Stomach (tissue), 9 donors: Measurements from ENCODE around the gene SPIRE2. TPM values are rescaled to one million over a fixed set of nuclear protein-coding genes. Genes with fewer than 3 reads are reported as not detected.

Experiments
- DNase-seq, 2 donors: peaks; one replicate each; pipeline versions ENCODE4 v3.0.0 to v3.0.0-alpha.2; 2013 to 2019
- H3K27ac ChIP-seq, 5 donors: fragments of 200-600 bp in 4 of 5; sonication (generic) in 4 of 5; one replicate each; pipeline ENCODE4 v1.5.1; 2013 to 2019; ENCODE audit warnings: mild to moderate bottlenecking in 1 of 5, moderate library complexity in 1 of 5
- H3K27me3 ChIP-seq, 3 donors: fragments of 200-600 bp; sonication (generic); one replicate each; pipeline ENCODE4 v1.5.1; 2017 to 2019; ENCODE audit warnings: mixed run types in 1 of 3
- H3K36me3 ChIP-seq, 4 donors: fragments of 200-600 bp; sonication (generic); 1 replicate in 3 of 4; 2 replicates in 1 of 4; pipeline ENCODE4 v1.5.1; 2016 to 2019
- H3K4me1 ChIP-seq, 4 donors: fragments of 200-600 bp; sonication (generic); one replicate each; pipeline ENCODE4 v1.5.1; 2016 to 2019
- H3K4me3 ChIP-seq, 4 donors: fragments of 200-600 bp; sonication (generic) in 3 of 4; one replicate each; pipeline ENCODE4 v1.5.1; 2016 to 2019; ENCODE audit warnings: mild to moderate bottlenecking in 1 of 4
- H3K9me3 ChIP-seq, 4 donors: fragments of 200-600 bp; sonication (generic); one replicate each; pipeline ENCODE4 v1.5.1; 2016 to 2019
- EP300 ChIP-seq: sonication (generic); formaldehyde crosslinking; IDR thresholded peaks from one replicate; pipeline ENCODE4 v1.6.1; 2017; ENCODE audit warnings: antibody characterized with exemption
- POLR2A ChIP-seq, 4 donors: fragments of 450-650 bp; IDR thresholded peaks; one replicate each; pipeline ENCODE4 v1.6.1; 2016; ENCODE audit warnings: antibody characterized with exemption in 4 of 4, control low read depth in 2 of 4, mild to moderate bottlenecking in 1 of 4, moderate library complexity in 1 of 4
- POLR2AphosphoS5 ChIP-seq, 3 donors: sonication (generic); formaldehyde crosslinking; IDR thresholded peaks; one replicate each; pipeline ENCODE4 v1.6.1; 2016; ENCODE audit warnings: antibody characterized with exemption in 3 of 3
- WGBS, 5 donors: extraction: QIAGEN DNeasy Blood & Tissue Kit in 3 of 5; methylation state at CpG; one replicate each; pipeline versions ENCODE4 v1.1.5 to v1.1.7; 2013 to 2018; 5-methylcytosine and 5-hydroxymethylcytosine counted together
- intact Hi-C: fragments of 100-400 bp; cut with DNase I; formaldehyde crosslinking; loops from one replicate; pipeline ENCODE4 v1.15.1; 2023; ENCODE audit warnings: low total_unique reads
- polyA plus RNA-seq, 3 donors: library from polyadenylated mRNA; stranded (reverse); fragments of 200-250 nt; gene quantifications; one replicate each; pipeline ENCODE4 v1.2.3, GENCODE V29; 2013
- total RNA-seq, 5 donors: library from RNA; depleted of rRNA; stranded (reverse); fragments of >200 nt; gene quantifications; one replicate each; pipeline versions ENCODE4 v1.1.0 to v1.2.3, GENCODE V29; 2014 to 2016
- TF ChIP-seq, protein P1 (sequence below), 7 experiments: fragments of 450-650 bp in 4 of 7; fragments of 200-600 bp in 3 of 7; sonication (generic) in 3 of 7; IDR thresholded peaks; one replicate each; pipeline ENCODE4 v1.5.1; 2016 to 2019; ENCODE audit warnings: antibody characterized with exemption in 7 of 7, control low read depth in 2 of 7, mild to moderate bottlenecking in 1 of 7
- donor health status: healthy with polysubstance abuse.
- donor health status: Bipolar disorder and iron deficiency.
- donor health status: healthy.

SPIRE2 gene
- total and polyA plus RNA-seq, 8 donors = 3.9 to 230 (median 25.0) TPM

- Histone ChIP-seq H3K9me3 (no peaks in the 10 kb centered on the region), H3K27me3 (peaks cover 0 to 13% (median 0%) of the 10 kb centered on the region in 3 donors), H3K27ac (no peak overlapping the region), H3K4me3 (no peak overlapping the region), H3K36me3 (no peaks in the 10 kb centered on the region), H3K4me1 (peaks cover 17 to 30% (median 25%) of the 10 kb centered on the region in 4 donors)
- no peak for TF ChIP-seq POLR2AphosphoS5 (IDR thresholded peaks at IDR 0.05)
- WGBS, 5 donors = 72 to 81% (median 76%) methylated on average over 10 of the region's 10 CpGs
- intact Hi-C loops = no loop called here
- DNase-seq = no peak
Measured at GRCh38 chr16:89841275-89841674, 13.0 kb downstream of the SPIRE2 start.

DNA sequence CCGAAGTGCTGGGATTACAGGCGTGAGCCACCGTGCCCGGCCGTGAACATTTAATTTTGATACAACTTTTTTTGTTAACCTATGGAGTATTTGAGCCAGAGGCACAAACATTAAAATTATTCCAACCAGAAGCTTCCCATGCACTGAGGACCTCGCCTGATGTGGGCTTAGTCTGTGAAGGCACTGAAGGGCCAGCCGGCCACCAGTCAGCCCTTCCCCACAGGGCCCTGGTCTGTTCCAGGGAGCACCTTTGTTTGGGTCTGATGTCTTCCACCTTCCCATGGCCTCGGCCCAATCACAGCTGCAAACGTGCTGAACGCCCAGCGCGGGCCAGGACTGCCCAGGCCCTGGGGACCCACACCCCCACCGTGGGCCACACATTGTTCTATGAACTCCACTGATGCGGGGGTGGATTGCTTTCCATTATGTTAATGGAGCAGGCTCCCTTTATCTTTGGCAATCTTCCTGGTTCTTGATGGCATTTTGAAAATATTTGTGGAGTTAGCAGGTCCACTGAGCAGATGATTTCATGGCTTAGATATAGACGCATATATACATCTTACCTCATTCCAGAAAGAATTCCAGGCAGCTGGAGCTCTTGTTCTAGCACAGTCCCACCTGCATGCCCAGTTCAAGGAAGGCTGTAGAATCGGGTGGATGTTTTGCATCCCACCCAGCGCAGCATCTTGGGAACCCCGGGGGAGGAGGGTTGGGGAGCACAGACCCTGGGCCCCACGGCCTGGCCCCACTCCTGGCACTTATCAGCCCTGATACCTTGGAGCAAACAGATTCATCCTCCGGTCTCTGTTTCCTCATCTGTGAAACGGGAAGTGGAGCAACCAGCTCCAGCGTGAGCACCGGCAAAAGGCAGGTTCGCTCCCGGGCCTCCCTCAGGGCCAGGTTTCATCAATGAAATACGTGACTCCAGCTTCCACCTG, 14.5 kb downstream of the SPIRE2 start:
- no peak for DNase-seq
- H3K27ac ChIP-seq = peak overlapping the region in 4 of 5 donors; percentile 21 to 37 (median 24)

GRCh38 chr16:89843409-89844350, 15.4 kb downstream of the SPIRE2 start:
- 62 to 77% (median 75%) methylated on average over 16 to 20 of the region's 20 CpGs for WGBS, 5 donors
- Histone ChIP-seq H3K9me3 (no peaks in the 10 kb centered on the region), H3K27ac (peak overlapping the region in 3 of 5 donors; percentile 22 to 37 (median 26)), H3K4me1 (peaks cover 9 to 26% (median 17%) of the 10 kb centered on the region in 4 donors), H3K27me3 (peaks cover 0 to 13% (median 0%) of the 10 kb centered on the region in 3 donors), H3K4me3 (no peak overlapping the region), H3K36me3 (no peaks in the 10 kb centered on the region)
- TF ChIP-seq POLR2AphosphoS5 (IDR thresholded peaks at IDR 0.05) (no peak), EP300 (no peak), POLR2A (IDR thresholded peaks at IDR 0.05) (no peak)
- TF ChIP-seq, protein P1, sequence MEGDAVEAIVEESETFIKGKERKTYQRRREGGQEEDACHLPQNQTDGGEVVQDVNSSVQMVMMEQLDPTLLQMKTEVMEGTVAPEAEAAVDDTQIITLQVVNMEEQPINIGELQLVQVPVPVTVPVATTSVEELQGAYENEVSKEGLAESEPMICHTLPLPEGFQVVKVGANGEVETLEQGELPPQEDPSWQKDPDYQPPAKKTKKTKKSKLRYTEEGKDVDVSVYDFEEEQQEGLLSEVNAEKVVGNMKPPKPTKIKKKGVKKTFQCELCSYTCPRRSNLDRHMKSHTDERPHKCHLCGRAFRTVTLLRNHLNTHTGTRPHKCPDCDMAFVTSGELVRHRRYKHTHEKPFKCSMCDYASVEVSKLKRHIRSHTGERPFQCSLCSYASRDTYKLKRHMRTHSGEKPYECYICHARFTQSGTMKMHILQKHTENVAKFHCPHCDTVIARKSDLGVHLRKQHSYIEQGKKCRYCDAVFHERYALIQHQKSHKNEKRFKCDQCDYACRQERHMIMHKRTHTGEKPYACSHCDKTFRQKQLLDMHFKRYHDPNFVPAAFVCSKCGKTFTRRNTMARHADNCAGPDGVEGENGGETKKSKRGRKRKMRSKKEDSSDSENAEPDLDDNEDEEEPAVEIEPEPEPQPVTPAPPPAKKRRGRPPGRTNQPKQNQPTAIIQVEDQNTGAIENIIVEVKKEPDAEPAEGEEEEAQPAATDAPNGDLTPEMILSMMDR (IDR thresholded peaks at IDR 0.05) = no peak
- intact Hi-C loops = no loop called here
- no peak for DNase-seq

More for the DNA sequence above, 14.5 kb downstream of the SPIRE2 start:
- WGBS, 5 donors = 45 to 68% (median 56%) methylated on average over 26 of the region's 26 CpGs
- H3K36me3 ChIP-seq = no peaks in the 10 kb centered on the region
- H3K9me3 ChIP-seq = no peaks in the 10 kb centered on the region
- peaks cover 0 to 13% (median 0%) of the 10 kb centered on the region in 3 donors for H3K27me3 ChIP-seq
- H3K4me3 ChIP-seq = no peak overlapping the region
- TF ChIP-seq POLR2A (IDR thresholded peaks at IDR 0.05) (no peak), EP300 (no peak), POLR2AphosphoS5 (IDR thresholded peaks at IDR 0.05) (no peak)
- TF ChIP-seq, protein P1 (IDR thresholded peaks at IDR 0.05) = no peak
- intact Hi-C loops = no loop called here
- peaks cover 9 to 28% (median 21%) of the 10 kb centered on the region in 4 donors for H3K4me1 ChIP-seq

DNA sequence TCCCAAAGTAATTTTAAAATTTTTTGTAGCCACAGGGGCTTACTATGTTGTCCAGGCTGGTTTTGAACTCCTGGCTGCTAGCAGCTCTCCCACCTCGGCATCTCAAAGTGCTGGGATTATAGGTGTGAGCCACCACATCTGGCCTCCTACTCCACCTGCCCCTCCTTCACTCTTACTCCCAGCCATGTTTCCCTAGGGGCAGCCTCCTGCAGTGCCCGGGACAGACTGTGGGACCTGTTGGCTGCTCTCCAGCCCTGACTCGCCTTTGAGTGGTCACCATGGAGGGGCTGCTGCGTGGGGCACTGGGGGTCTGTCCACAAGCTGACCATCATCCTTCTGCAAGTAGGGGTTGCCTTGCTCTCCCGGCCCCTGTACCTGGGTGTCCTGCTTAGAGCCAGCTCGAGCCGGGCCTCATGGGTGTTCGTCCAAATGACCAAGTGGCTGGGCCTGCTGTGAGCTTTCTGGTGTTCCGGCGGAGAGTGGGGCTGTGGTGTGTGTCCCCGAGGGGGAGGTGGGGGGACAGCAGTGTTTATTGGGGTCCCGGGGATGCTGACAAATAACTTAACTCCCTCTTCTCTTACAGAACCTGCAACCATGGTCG, 16.6 kb downstream of the SPIRE2 start:
- TF ChIP-seq, protein P1 (IDR thresholded peaks at IDR 0.05) = no peak
- TF ChIP-seq POLR2A (IDR thresholded peaks at IDR 0.05) = no peak
- no peak for TF ChIP-seq EP300
- TF ChIP-seq POLR2AphosphoS5 (IDR thresholded peaks at IDR 0.05) = no peak
- Histone ChIP-seq H3K36me3 (no peaks in the 10 kb centered on the region), H3K4me1 (peaks cover 9 to 23% (median 16%) of the 10 kb centered on the region in 4 donors), H3K27ac (no peak overlapping the region), H3K9me3 (no peaks in the 10 kb centered on the region), H3K27me3 (peaks cover 0 to 13% (median 0%) of the 10 kb centered on the region in 3 donors), H3K4me3 (no peak overlapping the region)
- DNase-seq = no peak
- intact Hi-C loops = no loop called here
- WGBS, 5 donors = 71 to 81% (median 77%) methylated on average over 11 to 13 of the region's 13 CpGs
